GM21423 (cell line): Measurements from ENCODE around the gene TEPSIN.

Source experiments
- ATAC-seq: cut with Tn5 transposase; IDR thresholded peaks from one replicate; pipeline ENCODE4 v1.9.1; 2021; ENCODE audit warnings: mild to moderate bottlenecking, moderate library complexity; ENCODE audit not compliant: unreplicated experiment

Gene TEPSIN

GRCh38 chr17:81251094-81251708, 12.3 kb upstream of the TEPSIN start:
- no peak for ATAC-seq

- ATAC-seq, result no peak
Measured at GRCh38 chr17:81250286-81251093, 11.6 kb upstream of the TEPSIN start.

GRCh38 chr17:81249223-81250040, 10.6 kb upstream of the TEPSIN start:
- ATAC-seq, result no peak

DNA sequence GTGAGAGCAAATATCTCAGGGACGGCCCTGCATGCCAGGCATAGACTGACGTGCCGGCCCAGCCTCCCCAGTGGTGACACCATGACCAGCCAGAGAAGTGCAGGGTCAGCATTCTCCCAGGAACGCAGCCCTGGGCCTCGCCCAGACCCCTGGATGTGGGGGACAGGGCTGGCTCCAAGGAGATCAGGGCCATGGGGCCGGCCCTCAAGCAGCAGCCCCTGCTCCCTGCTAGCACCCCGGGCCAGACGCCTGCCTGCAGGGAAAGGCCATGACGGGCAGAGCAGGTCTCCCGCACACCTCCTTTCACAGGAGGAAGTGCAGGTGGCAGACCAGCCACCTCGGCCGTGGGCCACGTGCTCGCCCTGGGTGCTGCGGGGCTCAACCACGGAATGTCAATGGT, 9.8 kb upstream of the TEPSIN start:
- no peak for ATAC-seq

GRCh38 chr17:81247339-81247990, 8.6 kb upstream of the TEPSIN start:
- no peak for ATAC-seq

DNA sequence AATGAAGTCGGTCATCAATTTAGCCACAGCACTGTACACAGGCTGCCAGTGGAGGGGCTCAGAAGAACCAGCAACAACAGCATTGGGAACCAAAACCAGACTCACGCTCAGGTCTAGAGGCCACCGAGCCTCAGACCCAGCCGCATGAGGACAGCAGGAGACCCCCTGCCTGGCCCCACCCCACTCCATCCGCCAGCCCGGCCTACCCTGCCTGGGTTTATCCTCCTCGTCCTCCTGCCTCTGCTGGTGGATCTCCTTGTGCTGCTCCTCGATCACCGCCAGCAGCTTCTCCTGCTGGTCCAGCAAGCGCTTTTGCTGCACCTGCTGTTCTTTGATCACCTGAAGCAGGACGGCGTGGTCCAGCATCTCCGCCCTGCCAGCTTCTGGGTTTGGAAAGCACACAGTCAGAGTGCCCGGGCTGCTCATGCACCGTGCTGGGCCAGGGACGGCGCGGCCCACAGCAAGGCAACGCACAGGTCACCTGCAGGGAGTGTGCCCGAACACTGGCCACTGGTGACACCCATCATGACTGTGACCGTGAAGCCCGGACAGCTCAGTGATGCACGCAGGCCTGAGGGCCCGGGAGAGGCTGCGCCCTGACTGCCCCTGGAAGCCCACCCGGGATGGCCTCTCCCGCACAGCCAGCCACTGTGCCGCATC, 8.0 kb upstream of the TEPSIN start:
- no peak for ATAC-seq

DNA sequence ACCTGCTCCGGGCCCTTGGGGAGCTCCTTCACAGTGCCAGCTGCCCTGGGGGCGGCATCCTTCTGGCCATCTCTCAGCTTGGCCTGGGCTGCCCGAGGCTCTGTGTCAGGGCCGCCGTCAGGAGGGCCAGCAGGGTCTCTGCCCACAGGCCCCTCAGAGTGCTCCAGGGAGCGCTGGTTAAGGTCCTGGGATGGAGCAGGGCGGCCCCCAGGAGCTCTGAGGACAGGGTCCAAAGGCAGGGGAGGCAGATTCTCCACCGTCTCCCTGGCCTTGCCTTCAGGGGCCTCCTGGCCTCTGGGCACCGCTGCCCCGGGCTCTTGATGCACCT, 7.5 kb upstream of the TEPSIN start:
- no peak for ATAC-seq

- no peak for ATAC-seq
Measured at GRCh38 chr17:81245665-81246342, 6.9 kb upstream of the TEPSIN start.

GRCh38 chr17:81245024-81245664, 6.3 kb upstream of the TEPSIN start:
- ATAC-seq, result no peak

- ATAC-seq, result no peak
Measured at GRCh38 chr17:81244358-81245023, 5.6 kb upstream of the TEPSIN start.

DNA sequence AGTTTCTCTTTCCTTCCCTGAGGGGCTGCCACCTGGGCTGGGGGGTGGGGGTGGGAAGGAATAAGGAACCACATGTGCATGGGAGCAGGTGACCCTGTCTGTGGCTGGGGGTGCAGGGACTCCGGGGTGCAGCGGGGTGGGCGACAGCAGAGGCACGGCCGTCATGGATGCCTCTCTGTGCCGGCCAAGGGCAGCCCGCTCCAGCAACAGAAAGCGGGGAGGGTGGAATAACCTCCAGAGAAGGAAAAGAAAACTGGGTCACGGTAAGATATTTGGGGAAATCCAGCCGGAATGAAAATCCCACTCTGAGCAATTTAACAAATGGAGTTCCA, 4.4 kb upstream of the TEPSIN start:
- ATAC-seq, result no peak

DNA sequence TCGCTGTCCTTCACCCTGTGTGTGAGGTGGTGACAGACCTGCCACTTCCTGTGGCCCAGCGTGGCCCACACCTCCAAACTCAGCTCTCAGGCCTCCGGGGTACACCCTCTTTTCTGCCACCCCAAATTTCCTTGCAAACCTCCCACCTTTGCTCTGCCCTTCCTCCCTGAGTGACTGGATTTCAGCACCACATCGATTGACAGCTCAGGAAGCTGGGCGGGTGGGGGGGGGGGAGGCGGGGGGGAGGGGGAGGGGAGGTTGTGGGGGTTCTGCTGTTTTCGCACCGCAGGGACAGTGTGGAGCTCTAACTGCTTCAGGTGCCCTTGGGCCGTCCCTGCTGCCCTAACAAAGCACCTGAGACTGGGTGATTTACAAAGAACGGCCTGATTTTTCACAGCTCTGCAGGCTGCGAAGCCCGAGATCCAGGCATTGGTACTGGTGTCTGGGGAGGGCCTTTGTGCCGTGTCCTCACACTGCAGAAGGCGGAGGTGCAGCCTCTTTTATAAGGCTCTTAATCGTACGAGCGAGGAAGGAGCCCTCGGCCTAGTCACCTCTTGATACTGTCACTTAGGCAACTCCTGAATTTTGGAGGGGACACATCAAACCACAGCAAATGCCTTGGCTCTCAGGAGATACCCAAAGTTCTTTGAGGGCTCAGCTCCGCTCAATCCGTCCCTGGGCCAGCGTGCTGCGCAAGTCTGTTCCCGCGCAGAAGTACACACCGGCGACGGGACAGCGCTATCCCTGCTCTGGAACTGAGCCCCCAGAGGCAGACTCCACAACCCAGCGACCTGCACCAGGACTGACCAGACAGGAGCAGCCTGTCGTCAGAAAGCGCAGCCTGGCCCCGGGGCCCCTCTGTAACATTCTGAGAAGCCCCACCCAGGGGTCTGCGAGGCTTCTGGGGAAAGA, 3.8 kb upstream of the TEPSIN start:
- no peak for ATAC-seq

- ATAC-seq, result no peak
Measured at GRCh38 chr17:81241648-81242420, 3.0 kb upstream of the TEPSIN start.

DNA sequence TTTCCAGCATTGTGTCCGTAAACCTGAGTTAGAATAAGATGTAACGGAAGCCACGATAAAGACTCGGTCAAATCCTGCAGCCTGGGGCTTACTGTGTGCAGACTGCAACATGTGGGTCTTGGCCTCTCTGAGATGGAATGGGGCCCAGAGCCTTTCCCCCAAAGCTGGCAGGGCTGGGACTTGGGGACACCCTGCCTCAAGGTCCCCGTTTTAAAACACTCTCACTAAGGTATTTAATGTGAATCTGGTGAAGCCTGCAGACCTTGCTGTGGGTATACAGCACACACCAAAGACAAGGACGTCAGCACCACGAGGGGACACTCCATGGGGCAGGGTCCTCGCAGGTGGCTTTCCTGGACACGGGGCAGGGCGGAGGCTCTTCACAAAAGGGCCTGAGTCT, 2.3 kb upstream of the TEPSIN start:
- ATAC-seq, result no peak

DNA sequence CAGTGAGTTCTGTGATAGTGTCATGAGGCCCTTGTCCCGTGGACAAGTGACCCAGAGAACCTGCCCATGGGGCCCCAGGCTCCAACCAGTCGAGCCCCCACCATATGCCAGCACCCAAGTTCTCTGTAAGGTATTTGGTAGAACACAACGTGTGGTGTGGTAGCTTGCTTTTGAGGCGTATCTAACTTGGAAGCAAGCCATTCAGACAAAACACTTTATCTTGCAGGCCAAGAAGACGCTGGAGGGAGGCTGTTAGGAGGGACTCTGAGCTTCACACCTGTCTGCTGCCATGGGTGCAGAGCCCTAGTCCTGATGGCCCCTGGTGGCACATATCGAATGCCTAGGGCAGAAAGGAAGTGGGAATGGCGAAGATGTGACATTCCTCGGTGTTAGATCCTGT, 1.9 kb upstream of the TEPSIN start:
- ATAC-seq, result no peak

- no peak for ATAC-seq
Measured at GRCh38 chr17:81239714-81240555, 1.1 kb upstream of the TEPSIN start.

GRCh38 chr17:81238490-81238814, 403 bp downstream of the TEPSIN start:
- no peak for ATAC-seq
